NCI-H1105 treated with DMSO at 0.1 percent for 48 hours (cell line): ENCODE measurements around the gene CD58.
"Not testable (repeated sequence)": the region's sequence is repeated elsewhere in the genome, so short reads cannot be mapped to it uniquely, and the experiment has no call there.

Source experiments
- DNase-seq: peaks from one replicate; lab custom pipeline; 2025; lab: John Stamatoyannopoulos, UW

The CD58 gene

DNA sequence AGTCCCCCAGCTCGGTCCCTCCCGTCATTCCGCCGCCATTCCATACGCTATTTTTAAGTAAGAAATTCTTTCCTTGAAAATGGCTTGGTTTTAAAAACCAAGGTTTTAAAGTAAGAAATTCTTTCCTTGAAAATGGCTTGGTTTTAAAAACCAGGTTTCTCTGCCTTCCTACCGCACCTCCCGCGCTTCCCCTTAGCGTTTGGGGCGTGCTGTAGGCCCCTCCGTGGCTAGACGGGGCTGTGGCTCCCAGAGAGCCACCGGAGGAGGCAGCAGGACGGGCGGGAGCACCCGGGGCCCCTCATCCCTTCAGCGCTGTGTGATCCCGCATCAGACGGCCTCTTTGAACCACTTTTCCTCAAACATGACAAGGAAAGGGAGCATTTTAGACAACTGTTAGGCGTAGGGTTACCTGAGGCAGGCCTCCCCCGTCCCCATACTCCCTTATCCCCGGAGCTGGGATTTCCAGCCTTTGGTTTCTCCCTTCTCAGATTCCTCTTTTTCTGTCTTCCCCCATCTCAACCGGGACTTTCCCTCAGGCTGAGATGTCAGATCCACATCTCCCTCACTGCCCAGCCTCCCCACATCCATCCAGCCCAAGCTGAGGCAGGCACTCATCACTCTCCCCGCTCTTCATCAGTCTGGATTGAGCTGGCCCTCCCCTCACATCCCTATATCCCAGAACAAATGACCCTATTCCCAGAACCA is 541 bp upstream of the CD58 start:
- DNase-seq: peak; percentile 57

DNA sequence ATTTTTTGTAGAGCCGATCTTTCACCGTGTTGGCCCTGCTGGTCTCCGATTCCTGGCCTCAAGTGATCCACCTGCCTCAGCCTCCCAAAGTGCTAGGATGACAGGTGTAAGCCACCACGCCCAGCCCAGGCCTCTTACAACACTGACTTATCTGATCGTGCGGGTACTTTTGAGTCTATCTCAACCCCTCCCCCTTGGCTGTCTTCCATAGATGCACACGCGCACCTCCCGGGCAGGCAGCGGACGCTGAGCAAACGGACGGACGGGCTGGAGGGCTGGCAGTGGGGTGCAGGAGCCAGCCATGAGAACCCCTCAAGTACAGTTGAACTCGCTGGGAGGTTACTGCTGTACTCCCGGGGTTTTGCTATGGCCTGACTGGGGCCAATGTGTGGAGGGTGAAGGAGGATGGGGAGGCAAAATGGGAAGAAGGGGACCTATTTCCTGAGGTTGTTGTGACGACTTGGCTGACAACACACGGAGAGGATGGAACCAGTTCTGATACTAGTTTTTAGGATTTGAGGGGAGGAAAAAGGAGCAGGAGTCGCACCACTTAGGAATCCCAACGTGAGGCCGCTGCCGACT is 959 bp downstream of the CD58 start:
- no peak for DNase-seq

DNA sequence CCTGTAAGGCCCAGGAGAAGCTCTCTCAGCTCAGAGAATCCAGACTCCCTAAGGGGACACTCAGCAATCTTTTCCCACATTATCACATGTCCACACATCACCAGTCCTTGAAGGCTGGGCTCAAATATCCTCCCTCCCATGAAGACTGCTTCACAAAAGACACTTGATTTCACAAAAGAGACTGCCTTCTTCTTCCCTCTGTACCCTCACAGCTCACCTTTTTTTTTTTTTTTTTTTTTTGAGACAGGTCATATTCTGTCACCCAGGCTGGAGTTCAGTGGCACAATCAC is 1.5 kb downstream of the CD58 start:
- no peak for DNase-seq

DNA sequence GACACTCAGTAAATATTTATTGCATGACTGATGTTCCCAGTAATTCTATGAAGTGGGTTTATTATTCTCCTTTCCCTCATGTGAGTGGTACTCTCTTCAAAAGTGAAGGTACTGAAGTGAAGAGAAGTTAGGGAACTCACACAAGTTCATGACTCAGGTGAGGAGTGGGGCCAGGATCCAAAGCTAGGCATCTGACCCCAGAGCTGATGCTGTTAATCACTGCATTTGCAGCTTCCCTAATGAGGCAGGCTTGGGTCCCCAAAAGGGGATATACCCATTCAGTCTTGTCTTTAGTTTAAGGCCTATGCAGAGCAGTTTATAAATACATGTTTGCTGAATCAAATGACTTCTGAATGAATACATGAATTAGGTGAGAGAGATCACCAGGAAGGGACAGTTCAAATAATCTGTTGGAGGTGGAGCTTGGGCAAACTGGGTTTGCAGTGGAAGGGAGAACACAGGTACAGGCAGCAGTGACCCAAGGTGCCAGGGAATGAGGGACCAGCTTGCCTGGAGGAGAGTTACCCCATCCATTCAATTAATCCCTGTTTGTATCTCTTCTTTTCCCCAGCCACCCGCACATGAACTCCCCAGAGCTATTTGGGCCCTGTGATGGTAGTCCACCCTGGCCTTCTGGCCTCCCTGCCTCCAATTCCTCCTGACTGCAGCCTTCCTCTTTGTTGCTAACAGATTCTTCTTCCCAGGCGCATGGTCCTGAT is 2.0 kb downstream of the CD58 start:
- DNase-seq: no peak

DNA sequence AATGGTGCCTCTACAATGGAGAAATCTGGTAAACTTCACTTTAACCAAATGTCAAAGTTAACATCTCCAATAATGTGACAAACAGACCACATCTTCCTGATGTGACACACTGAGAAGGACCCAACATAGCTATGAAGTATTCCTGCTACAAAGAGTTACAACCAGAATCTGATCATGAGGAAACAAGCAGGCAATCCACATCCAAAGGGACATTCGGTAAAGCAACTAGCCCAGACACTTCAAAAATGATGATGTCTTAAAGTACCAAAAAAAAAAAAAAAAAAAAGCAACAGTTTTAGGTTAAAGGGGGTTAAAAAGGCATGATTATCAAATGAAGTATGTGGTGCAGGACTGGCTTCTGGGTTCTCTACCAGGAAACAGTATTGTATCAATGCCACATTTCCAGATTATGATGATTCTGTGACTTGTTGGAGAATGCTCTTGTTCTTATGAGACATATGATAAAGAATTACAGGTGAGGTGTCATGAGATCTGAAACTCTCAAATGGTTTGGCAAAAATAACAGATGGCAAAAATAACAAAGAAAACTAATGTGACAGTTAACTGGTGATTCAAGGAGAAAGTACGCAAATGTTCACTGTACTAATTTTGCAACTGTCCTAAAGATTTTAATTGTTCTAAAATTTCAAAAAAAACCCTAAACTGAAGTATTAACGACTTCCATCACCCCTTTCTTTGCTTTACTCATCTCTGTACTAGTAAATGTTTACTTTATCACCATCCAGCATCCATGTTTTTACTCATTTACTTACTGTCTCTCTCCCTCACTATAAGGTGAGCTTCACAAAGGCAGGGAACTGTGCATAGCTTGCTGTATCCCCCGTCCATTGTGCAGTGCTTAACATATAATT is 2.8 kb downstream of the CD58 start:
- DNase-seq: no peak

DNA sequence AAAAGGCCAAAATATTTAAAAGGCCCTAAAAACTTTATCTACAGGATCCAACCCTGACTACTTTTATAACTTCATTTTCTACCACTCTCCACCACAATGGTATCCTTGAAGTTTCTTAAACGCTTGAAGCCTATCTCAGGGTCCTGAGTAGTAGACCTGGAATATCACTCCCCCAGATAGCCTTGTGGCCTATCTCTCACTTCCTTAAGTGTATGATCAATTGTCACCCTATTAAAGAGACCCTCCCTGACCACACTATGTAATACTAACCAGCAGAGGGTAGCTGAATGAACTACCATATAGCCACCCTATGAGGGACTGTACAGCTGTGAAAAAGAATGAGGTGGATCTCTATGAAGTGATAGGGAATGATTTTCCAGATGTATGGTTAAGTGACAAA is 5.6 kb downstream of the CD58 start:
- DNase-seq: no peak

DNA sequence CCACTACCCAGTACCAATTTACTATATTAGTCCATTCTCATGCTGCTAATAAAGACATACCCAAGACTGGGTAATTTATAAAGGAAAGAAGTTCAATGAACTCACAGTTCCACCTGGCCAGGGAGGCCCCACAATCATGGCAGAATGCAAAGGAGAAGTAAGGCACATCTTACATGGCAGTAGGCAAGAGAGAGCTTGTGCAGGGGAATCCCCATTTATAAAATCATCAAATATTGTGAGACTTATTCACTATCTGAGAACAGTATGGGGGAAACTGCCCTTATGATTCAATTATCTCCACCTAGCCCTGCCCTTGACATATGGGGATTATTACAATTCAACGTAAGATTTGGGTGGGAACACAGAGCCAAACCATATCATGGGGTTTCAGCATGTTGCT is 6.4 kb downstream of the CD58 start:
- no peak for DNase-seq

DNA sequence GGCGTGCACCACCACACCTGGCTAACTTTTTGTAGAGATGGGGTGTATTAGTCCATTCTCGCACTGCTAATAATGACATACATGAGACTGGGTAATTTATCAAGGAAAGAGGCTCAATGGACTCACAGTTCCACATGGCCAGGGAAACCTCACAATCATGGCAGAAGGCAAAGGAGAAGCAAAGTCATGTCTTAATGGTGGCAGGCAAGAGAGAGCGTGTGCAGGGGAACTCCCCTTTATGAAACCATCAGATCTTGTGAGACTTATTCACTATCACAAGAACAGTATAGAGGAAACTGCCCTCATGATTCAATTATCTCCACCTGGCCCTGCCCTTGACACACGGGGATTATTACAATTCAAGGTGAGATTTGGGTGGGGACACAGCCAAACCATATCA is 8.4 kb downstream of the CD58 start:
- not testable (repeated sequence) for DNase-seq

DNA sequence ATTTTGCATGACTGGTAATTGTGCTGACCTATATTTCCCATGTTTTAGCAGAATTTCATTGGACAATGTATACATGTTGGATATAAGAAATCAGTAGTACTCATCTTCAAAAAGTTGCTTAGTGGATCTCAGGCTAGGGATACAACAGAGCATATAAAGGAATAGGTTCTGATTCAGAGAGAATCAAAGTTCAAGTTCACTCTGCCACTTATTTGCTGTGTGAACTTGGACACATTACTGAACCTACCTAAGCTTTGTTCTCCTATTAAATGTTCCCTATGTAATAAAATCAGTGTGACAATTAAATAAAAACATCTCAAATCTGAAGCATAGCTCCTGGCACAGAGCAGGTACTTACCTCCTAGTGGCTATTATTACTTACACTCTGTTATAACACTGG is 9.3 kb downstream of the CD58 start:
- no peak for DNase-seq

DNA sequence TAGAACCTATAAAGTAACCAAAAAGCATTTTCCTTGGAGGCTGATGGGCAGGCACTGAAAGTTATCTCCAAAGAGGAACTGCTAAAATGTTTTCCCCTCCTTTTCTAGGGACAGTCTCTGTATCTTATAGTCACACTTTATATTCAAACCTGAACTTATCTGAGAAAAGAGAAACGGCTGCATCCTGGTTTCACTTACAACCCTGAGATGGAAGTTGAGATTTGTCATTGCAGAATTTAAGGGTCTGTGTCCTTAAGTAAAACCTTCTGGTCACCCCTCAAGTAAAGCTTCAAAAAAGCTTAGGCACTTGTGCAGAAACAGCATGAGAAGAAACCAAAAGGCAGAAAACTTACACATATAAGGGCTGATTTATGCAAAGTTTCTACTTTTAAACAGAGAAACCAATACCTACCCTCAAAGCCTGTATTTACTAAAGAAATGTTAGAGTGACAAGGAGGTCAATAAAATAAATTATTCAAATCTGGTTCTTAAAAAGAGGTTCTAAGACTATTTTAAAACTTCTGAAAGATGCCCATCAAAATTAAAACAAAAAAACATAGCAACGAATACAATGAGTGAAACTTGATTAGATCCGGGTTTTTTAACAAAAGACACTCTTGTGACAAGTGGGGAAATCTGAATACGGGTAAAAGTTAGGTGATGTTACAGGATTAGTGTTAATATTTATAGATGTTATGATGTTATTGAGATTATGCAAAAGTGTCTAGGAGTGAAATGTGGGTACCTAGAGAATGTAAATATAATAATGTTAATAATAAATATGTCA is 9.9 kb downstream of the CD58 start:
- DNase-seq: no peak

DNA sequence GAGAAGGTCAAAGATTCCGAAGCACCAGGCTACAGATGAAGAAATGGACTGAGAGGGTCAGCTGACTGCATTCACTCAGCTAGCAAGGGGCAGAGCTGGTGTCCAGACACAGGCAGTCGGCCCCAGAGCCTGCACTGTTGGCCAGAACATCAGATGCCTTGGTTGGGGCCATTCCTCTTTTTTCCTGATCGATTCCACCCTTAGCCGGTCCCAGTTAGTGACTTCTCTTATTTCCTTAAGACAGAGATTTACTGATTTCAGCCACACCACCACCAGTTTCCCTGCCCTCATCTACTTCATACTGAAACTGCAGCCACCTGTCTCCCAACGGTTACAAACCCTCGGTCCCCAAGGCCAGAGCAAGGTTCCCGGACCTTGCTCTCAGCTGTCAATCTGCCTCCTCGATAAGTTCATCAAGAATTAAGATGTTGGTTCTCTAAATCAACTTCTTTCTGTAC is 11.5 kb downstream of the CD58 start:
- DNase-seq: no peak

DNA sequence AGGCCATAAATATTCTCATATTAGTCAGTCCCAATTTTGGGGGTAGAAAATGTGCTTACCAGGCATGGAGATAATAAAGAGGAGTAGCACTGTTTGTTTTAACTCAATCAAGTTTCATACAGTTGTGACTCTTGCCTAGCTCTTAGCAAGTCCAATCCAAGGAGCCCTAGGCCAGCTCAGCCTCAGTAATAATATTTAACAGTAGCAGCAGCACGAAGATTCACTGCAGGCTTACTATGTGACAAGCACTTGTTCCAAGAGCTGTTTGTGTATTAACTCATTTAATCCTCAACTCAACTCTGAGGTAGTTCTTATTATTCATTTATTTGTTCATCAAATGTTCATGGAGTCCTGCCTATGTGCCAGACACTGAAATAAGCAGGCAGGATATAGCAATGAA is 12.3 kb downstream of the CD58 start:
- no peak for DNase-seq

DNA sequence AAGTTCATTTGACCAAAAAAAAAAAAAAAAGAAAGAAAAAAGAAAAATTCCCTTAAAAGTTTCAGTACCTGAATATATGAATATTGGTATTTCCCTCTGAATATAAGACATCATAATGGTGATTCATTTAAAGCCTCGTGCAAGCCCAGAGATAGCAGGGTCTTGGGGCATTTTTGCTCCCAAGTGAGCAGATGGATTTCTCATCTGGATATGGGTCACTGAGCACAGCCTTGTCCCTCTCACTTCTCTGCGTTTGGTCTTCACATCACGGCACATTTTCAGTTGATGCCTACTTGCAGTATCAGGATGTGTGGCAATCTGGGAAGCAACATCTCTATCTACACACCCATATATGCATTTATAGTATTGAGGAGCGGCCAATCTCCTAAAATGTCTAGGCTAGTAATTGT is 12.7 kb downstream of the CD58 start:
- no peak for DNase-seq

DNA sequence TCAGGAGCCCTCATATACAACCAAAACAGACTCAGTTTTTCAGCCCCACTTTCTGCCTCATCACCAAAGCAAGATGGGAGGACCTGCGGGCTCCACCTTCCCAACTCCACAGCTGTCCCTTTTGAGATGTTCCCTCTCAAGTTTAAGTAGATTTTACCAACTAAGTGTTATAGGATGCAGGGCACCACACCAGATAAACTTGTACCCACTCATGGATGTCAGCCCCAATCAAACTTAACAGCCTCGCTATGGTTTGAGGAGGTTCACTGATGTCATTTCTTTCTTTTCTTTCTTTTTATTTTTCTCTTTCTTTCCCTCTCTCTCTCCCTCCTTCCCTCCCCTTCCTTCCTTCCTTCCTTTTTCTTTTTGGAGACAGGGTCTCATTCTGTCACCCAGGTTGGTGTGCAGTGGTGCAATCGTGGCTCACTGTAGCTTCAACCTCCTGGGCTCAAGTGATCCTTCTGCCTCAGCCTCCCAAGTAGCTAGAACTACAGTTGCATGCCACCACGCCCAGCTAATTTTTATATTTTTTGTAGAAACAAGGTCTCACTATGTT is 13.4 kb downstream of the CD58 start:
- DNase-seq: no peak

DNA sequence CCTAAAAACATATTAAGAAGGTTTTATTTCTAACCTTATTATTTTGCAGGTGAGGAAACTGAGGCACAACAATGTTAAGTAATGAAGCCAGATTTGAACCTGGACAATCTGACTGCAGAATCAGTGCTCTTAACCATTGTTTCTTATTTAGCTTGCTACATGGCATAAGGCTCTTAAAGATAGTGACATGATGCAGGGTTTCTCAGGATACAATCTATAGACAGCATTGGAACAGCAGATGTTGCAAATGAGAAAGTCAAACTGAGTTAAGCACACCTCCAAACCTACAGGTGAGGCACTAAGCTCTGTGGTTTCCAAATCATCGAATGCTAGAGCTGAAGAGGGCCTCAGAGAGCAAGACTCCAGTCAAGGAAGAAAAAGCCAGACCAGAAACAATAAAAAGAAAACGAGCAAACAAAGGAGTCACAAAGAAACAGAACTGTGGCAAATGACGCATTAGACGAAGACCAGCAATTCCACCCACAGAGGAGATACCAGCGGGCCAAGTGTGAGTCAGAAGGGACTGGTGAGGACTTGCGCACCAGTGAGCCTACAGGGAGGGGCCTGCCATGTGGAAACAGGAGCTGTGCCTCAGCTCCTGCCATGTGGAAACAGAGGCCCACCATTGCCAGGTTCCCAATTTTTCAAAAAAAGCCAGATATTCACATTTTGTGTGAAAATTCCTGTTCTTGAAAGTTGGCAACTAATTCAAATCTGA is 14.4 kb downstream of the CD58 start:
- no peak for DNase-seq

DNA sequence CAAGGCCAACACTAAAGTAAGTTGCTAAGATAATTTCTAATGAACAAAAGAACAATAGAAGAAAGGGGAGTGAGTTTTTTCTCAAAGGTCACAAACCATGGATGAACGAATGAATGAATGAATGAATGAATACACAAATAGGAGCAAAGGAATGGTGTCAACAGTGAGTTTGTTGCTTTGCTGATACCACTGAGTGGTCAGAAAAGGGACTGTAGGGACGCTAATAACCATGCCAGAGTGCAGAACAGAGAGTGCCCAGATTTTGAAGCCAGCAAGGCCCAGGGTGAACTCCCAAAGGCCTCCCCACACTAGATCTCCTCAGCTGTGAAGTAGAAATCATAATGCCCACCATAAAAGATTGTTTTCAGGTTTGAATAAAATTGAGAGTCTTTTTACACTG is 15.9 kb downstream of the CD58 start:
- no peak for DNase-seq

DNA sequence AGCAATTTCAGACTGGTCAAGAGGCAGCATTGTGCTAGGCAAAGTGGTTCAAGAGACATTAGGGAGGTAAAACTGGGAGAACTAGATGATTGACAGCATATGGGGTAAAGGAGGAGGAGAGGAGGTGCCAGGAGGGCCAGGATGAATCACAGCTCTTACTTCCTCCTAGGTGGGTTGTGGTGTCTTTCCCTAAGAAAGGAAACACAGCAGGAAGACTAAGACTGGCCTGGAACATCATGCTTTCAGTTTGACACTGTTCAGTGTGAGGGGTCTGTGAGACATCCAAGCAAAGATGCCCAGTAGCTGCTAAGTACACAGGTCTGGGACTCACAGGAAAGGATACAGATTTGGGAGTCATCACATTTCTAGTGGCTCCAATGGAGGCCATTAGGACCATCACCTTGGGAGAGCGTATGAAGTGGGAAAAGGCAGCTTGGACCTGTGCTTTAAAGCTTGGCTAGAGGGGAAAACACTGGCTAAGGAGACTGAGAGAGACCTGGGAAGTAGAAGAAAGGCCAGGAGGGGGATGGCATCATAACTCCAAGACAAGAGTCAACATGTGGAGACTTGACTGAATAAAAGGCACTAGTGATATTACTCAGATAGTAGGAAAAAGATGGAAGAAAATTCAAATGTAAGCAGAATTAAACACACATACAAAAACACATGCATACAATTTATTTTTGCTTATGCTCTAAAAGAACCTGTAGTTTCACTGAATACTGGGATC is 17.3 kb downstream of the CD58 start:
- DNase-seq: no peak

DNA sequence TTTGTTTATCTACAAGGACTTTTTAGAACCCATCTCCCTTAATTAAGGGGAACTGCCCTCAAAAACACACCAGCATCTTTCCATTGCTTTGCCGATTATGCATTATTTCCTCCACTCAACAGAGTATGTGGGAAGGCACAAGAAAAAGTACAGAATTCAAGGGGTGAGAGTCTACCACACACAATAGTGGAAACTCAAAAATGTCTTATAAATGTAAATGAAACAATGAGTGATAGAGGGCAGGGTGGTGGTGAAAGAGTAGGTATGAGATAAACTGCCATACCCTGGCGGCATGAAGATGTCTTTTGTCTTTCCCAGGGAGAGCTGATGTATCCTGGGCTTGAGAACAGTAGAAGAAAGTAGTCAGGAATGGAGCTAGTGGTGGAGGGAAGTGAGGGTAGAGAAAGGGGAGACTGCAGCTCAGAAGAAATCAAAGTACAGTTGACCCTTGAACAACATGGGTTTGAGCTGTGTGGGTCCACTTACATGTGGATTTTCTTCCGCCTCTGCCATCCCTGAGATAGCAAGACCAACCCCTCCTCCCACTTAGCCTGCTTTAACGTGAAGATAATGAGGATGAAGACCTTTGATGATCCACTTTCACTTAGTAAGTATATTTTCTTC is 24.4 kb downstream of the CD58 start:
- no peak for DNase-seq

DNA sequence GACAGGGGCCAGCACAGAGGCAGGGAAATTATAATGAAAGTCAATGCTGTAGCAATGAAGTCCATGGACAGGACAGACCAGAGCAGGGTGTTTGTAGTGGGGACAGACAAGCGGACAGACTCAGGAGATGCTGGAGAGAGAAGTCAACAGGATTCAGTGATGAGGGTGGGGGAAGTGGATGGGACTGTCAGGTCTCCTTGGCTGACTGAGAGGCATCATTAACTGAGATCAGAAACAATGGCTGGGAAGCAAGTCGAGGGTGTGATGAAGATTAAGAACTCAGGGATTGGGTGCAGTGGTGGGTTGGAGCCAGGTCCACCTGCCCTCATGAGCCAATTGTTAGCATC is 25.5 kb downstream of the CD58 start:
- DNase-seq: no peak
